GM23248 (cell line): ENCODE results near the gene MECR.

ENCODE experiments used
- EZH2 ChIP-seq: fragments of 200-600 bp; sonication (generic); IDR thresholded peaks from 2 replicates; pipeline ENCODE4 v1.6.1; 2018; ENCODE audit warnings: antibody characterized with exemption, mild to moderate bottlenecking; ENCODE audit not compliant: insufficient read depth, poor library complexity, severe bottlenecking
- EZH2phosphoT487 ChIP-seq: fragments of 200-600 bp; sonication (generic); IDR thresholded peaks from 2 replicates; pipeline ENCODE4 v1.6.1; 2018; ENCODE audit warnings: antibody characterized with exemption, moderate library complexity, mild to moderate bottlenecking, low read depth; ENCODE audit not compliant: insufficient read depth

DNA sequence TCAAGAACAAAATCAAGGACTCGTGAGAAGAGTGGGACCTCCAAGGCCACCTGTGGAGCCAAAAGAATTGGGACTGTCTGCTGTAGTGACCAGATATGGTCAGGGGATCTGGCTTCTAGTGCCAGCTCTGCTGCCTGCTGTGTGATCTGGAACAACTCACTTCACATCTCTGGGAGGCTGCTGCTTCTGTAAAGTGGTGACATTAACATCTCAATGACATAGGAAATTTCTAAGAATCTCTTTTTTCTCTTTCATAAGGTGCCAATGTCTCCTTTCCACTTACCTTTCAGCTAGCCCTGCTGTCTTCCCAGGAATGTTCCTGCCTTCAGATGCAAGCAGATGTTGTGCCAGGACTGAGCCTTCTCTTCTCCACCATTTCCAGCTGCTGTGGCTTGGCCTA, 44.0 kb downstream of the MECR start:
- no peak for TF ChIP-seq EZH2
- TF ChIP-seq EZH2phosphoT487: no peak
